Body of pancreas (tissue), 4 donors: ENCODE results near the gene PXDN.

Experiments used
- POLR2A ChIP-seq, 3 donors: fragments of 450-650 bp; IDR thresholded peaks; one replicate each; pipeline ENCODE4 v1.6.1; 2016; ENCODE audit warnings: antibody characterized with exemption in 3 of 3, mild to moderate bottlenecking in 2 of 3
- TF ChIP-seq, protein P1 (sequence below), 7 experiments: fragments of 450-650 bp in 4 of 7; fragments of 200-600 bp in 3 of 7; sonication (generic) in 3 of 7; IDR thresholded peaks; one replicate each; pipeline ENCODE4 v1.5.1; 2016 to 2019; ENCODE audit warnings: antibody characterized with exemption in 7 of 7

DNA sequence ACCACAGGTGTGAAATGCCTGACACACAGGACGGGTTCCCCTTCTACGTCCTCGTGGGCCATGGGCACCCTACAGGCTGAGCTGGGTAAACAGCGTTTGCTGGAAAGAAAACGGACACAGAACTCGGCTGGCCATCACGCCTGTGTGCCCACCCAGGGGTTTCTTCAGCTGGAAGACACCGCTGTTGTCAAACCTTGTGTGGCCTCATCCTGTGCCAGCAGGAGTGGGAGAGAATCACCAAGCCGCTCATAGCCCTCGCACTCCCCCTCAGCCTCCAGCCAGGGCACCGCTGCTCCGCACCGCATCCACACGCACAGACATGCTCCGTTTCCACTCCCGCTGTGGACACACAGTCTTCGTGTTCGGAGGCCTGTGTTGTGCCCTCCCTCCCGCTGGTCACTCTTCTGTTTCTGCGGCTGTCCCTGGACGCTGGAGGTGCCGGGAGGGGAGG, 161.4 kb downstream of the PXDN start:
- no peak for TF ChIP-seq POLR2A (IDR thresholded peaks at IDR 0.05)
- TF ChIP-seq, protein P1, sequence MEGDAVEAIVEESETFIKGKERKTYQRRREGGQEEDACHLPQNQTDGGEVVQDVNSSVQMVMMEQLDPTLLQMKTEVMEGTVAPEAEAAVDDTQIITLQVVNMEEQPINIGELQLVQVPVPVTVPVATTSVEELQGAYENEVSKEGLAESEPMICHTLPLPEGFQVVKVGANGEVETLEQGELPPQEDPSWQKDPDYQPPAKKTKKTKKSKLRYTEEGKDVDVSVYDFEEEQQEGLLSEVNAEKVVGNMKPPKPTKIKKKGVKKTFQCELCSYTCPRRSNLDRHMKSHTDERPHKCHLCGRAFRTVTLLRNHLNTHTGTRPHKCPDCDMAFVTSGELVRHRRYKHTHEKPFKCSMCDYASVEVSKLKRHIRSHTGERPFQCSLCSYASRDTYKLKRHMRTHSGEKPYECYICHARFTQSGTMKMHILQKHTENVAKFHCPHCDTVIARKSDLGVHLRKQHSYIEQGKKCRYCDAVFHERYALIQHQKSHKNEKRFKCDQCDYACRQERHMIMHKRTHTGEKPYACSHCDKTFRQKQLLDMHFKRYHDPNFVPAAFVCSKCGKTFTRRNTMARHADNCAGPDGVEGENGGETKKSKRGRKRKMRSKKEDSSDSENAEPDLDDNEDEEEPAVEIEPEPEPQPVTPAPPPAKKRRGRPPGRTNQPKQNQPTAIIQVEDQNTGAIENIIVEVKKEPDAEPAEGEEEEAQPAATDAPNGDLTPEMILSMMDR (IDR thresholded peaks at IDR 0.05) = no peak
